SK-N-SH (cell line): ENCODE measurements around the gene NAV2. TPM values are rescaled to one million over a fixed set of nuclear protein-coding genes. Genes with fewer than 3 reads are reported as not detected.

Experiments used
- CTCF ChIA-PET: fragments of 300-600, 350-600 bp; formaldehyde crosslinking; extraction: SDS; loops from one replicate; lab custom pipeline; 2021; lab: Yijun Ruan, JAX
- POLR2A ChIA-PET: fragments of 350-600 bp; sonication (Branson Sonifier 250); formaldehyde crosslinking; extraction: SDS; loops from one replicate; lab custom pipeline; 2020; ENCODE audit warnings: antibody characterized with exemption, inconsistent platforms; lab: Yijun Ruan, JAX
- DNase-seq: peaks from one replicate; pipeline ENCODE4 v3.0.0; 2012
- H2AFZ ChIP-seq: fragments of 200-600 bp; sonication (generic); 2 replicates; pipeline ENCODE4 v1.8.1; 2016; ENCODE audit warnings: antibody characterized with exemption, mild to moderate bottlenecking, low read depth
- H3F3A ChIP-seq: fragments of 200-600 bp; sonication (generic); replicated peaks from 2 replicates; pipeline ENCODE3; 2016; ENCODE audit warnings: antibody characterized with exemption, mild to moderate bottlenecking; ENCODE audit not compliant: insufficient read depth
- H3K27ac ChIP-seq, 2 experiments: fragments of 200-500 bp in 1 of 2; fragments of 200-600 bp in 1 of 2; sonication (Bioruptor generic) in 1 of 2; sonication (generic), shearing (Covaris generic) in 1 of 2; 2 replicates each; pipeline versions ENCODE4 v1.5.1 to v1.6.1; 2014 to 2016; ENCODE audit warnings: low read depth in 2 of 2, inconsistent platforms in 1 of 2, low read length in 1 of 2, mild to moderate bottlenecking in 1 of 2, mixed read lengths in 1 of 2
- H3K27me3 ChIP-seq: fragments of 200-600 bp; sonication (generic), shearing (Covaris generic); 2 replicates; pipeline ENCODE4 v1.6.1; 2016; ENCODE audit warnings: mixed run types; ENCODE audit not compliant: insufficient read depth
- H3K36me3 ChIP-seq, 2 experiments: fragments of 200-500 bp in 1 of 2; fragments of 200-600 bp in 1 of 2; sonication (Bioruptor generic) in 1 of 2; sonication (generic) in 1 of 2; replicated peaks in 1 of 2; 2 replicates each; pipeline versions ENCODE3 to v1.5.1; 2014 to 2016; ENCODE audit warnings: low read length in 1 of 2, mild to moderate bottlenecking in 1 of 2; ENCODE audit not compliant: insufficient read depth in 2 of 2, control insufficient read depth in 1 of 2
- H3K4me1 ChIP-seq, 2 experiments: fragments of 200-500 bp in 1 of 2; fragments of 200-600 bp in 1 of 2; sonication (Bioruptor generic) in 1 of 2; sonication (generic), shearing (Covaris generic) in 1 of 2; 2 replicates each; pipeline versions ENCODE4 v1.5.1 to v1.6.1; 2014 to 2016; ENCODE audit warnings: low read depth in 1 of 2, low read length in 1 of 2, mixed run types in 1 of 2; ENCODE audit not compliant: insufficient read depth in 2 of 2, control insufficient read depth in 1 of 2
- H3K4me2 ChIP-seq: fragments of 200-600 bp; sonication (generic), shearing (Covaris generic); 2 replicates; pipeline ENCODE4 v1.6.1; 2017; ENCODE audit warnings: mixed run types
- H3K4me3 ChIP-seq, 2 experiments: fragments of 200-500 bp in 1 of 2; fragments of 200-600 bp in 1 of 2; sonication (Bioruptor generic) in 1 of 2; sonication (generic), shearing (Covaris generic) in 1 of 2; 2 replicates each; pipeline versions ENCODE4 v1.5.1 to v1.8.1; 2014 to 2016; ENCODE audit warnings: low read depth in 2 of 2, inconsistent platforms in 1 of 2, low read length in 1 of 2, mild to moderate bottlenecking in 1 of 2, mixed read lengths in 1 of 2, moderate library complexity in 1 of 2
- H3K79me2 ChIP-seq: fragments of 200-600 bp; sonication (generic); 2 replicates; pipeline ENCODE4 v1.8.1; 2017; ENCODE audit warnings: mild to moderate bottlenecking; ENCODE audit not compliant: insufficient read depth
- H3K9ac ChIP-seq: fragments of 200-600 bp; sonication (generic); 2 replicates; pipeline ENCODE4 v1.6.1; 2017; ENCODE audit warnings: mixed run types
- H3K9me2 ChIP-seq: fragments of 200-600 bp; sonication (generic); 2 replicates; pipeline ENCODE4 v1.6.1; 2017; ENCODE audit warnings: mixed run types
- H3K9me3 ChIP-seq: fragments of 200-600 bp; sonication (generic); 2 replicates; pipeline ENCODE4 v1.6.1; 2017; ENCODE audit warnings: mixed run types, mild to moderate bottlenecking, moderate library complexity
- H4K20me1 ChIP-seq: fragments of 200-600 bp; sonication (generic); 2 replicates; pipeline ENCODE4 v1.6.1; 2017; ENCODE audit warnings: mild to moderate bottlenecking, mixed run types; ENCODE audit not compliant: insufficient read depth
- CHD2 ChIP-seq: fragments of 150-350 bp; IDR thresholded peaks from 2 replicates; pipeline ENCODE4 v1.6.1; 2018; ENCODE audit warnings: low read length; ENCODE audit not compliant: partially characterized antibody
- ELF1 ChIP-seq: IDR thresholded peaks from 2 replicates; pipeline ENCODE4 v1.4.0; 2012
- EP300 ChIP-seq, 2 experiments: IDR thresholded peaks; 2 replicates each; pipeline versions ENCODE4 v1.4.0 to v1.6.1; 2012; ENCODE audit warnings: borderline replicate concordance in 1 of 2, low read depth in 1 of 2, low read length in 1 of 2
- FOSL2 ChIP-seq: IDR thresholded peaks from 2 replicates; pipeline ENCODE4 v1.4.0; 2012; ENCODE audit warnings: low read depth, mild to moderate bottlenecking, moderate library complexity, borderline replicate concordance
- FOXM1 ChIP-seq: IDR thresholded peaks from 2 replicates; pipeline ENCODE4 v1.4.0; 2012; ENCODE audit warnings: low read depth, mild to moderate bottlenecking
- GABPA ChIP-seq: IDR thresholded peaks from 2 replicates; pipeline ENCODE4 v1.4.0; 2012; ENCODE audit warnings: low read depth, mild to moderate bottlenecking
- GATA2 ChIP-seq: sonication (generic); formaldehyde crosslinking; IDR thresholded peaks from 2 replicates; pipeline ENCODE4 v1.5.0; 2020; ENCODE audit warnings: mild to moderate bottlenecking, missing genetic modification reagents
- JUND ChIP-seq: IDR thresholded peaks from 2 replicates; pipeline ENCODE4 v1.4.0; 2012
- MEF2A ChIP-seq: IDR thresholded peaks from 2 replicates; pipeline ENCODE4 v1.4.0; 2012; ENCODE audit warnings: low read depth, borderline replicate concordance
- MXI1 ChIP-seq: IDR thresholded peaks from 2 replicates; pipeline ENCODE4 v1.6.1; 2012; ENCODE audit warnings: mild to moderate bottlenecking, low read depth, low read length, improper control_type of control experiment
- RAD21 ChIP-seq: IDR thresholded peaks from 2 replicates; pipeline ENCODE4 v1.6.1; 2012; ENCODE audit warnings: mild to moderate bottlenecking, low read length
- RCOR1 ChIP-seq: fragments of 150-350 bp; IDR thresholded peaks from 2 replicates; pipeline ENCODE4 v1.6.1; 2017; ENCODE audit warnings: antibody characterized with exemption, low read length
- RFX5 ChIP-seq: IDR thresholded peaks from 2 replicates; pipeline ENCODE4 v1.6.1; 2012; ENCODE audit warnings: mild to moderate bottlenecking, improper control_type of control experiment, low read length
- RXRA ChIP-seq: IDR thresholded peaks from 2 replicates; pipeline ENCODE4 v1.4.0; 2012; ENCODE audit warnings: low read depth, mild to moderate bottlenecking, borderline replicate concordance
- SIN3A ChIP-seq: IDR thresholded peaks from 2 replicates; pipeline ENCODE4 v1.6.1; 2012; ENCODE audit warnings: low read depth, mild to moderate bottlenecking, low read length, moderate library complexity, borderline replicate concordance
- SMC3 ChIP-seq: IDR thresholded peaks from 2 replicates; pipeline ENCODE4 v1.6.1; 2012; ENCODE audit warnings: low read depth, low read length, improper control_type of control experiment
- TEAD4 ChIP-seq: IDR thresholded peaks from 2 replicates; pipeline ENCODE4 v1.4.0; 2012; ENCODE audit warnings: mild to moderate bottlenecking, borderline replicate concordance; ENCODE audit not compliant: insufficient read depth
- YY1 ChIP-seq: IDR thresholded peaks from 2 replicates; pipeline ENCODE4 v1.4.0; 2012; ENCODE audit warnings: low read depth, mild to moderate bottlenecking
- WGBS: methylation state at CpG from one replicate; pipeline ENCODE4 v1.1.6; 2017; ENCODE audit warnings: low lambda C conversion rate; 5-methylcytosine and 5-hydroxymethylcytosine counted together
- polyA plus RNA-seq, 3 experiments: library from polyadenylated mRNA; depleted of rRNA; stranded (reverse); fragments of >200 nt; gene quantifications; 2 replicates each; pipeline ENCODE4 v1.2.3, GENCODE V29; 2012
- TF ChIP-seq, protein P1 (sequence below): IDR thresholded peaks from 2 replicates; pipeline ENCODE4 v1.4.0; 2012; ENCODE audit warnings: low read depth, borderline replicate concordance
- TF ChIP-seq, protein P2 (sequence below): fragments of 150-350 bp; IDR thresholded peaks from 2 replicates; pipeline ENCODE4 v1.6.1; 2016; ENCODE audit warnings: mild to moderate bottlenecking, low read depth, low read length
- TF ChIP-seq, protein P3 (sequence below): fragments of 200-600 bp; sonication (generic); IDR thresholded peaks from 2 replicates; pipeline ENCODE4 v1.6.1; 2017; ENCODE audit warnings: antibody characterized with exemption, mild to moderate bottlenecking, moderate library complexity
- TF ChIP-seq, protein P4 (sequence below): IDR thresholded peaks from 2 replicates; pipeline ENCODE4 v1.4.0; 2012; ENCODE audit warnings: low read depth
- TF ChIP-seq, protein P5 (sequence below): IDR thresholded peaks from 2 replicates; pipeline ENCODE4; 2012

The NAV2 gene
- polyA plus RNA-seq, 1 of the 3 experiments (the other 2 are of a cell fraction), result 26.2 TPM

DNA sequence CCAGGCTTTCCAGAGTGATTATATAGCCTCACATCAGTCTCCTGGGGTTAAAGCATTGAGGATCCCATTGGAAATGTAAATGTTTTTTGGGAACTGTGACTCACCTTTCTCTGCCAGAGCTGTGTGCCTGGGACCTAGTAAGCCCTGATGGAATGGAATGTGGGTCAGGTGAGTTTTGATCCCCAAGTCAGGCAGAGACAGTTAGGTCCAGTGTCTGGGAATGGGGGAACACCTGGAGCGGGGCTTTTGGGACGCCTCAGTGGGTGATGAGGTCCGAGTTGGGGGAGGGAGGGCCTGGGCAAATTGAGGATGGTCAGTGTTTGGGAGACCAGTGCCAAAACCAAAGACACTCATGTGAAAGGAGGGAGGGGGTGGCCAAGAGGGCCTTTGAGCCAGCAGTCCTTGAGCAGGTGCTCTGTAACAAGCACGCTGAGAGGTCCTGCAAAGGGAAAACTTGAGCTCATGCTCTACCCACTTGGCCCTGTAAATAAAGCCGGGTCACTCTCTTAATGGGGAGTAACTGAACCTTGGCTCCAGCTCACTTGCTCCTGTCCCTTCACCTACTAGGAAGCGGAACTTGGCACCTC, 104.7 kb downstream of the NAV2 start:
- CTCF ChIA-PET, result interaction anchor here (0.9 to 1.8 kb wide), 2 partner anchors 19 to 258 kb away, joined by 3 to 4 read pairs; no protein-coding TSS in a partner anchor
- peaks cover 98% of the 10 kb centered on the region for H4K20me1 ChIP-seq

DNA sequence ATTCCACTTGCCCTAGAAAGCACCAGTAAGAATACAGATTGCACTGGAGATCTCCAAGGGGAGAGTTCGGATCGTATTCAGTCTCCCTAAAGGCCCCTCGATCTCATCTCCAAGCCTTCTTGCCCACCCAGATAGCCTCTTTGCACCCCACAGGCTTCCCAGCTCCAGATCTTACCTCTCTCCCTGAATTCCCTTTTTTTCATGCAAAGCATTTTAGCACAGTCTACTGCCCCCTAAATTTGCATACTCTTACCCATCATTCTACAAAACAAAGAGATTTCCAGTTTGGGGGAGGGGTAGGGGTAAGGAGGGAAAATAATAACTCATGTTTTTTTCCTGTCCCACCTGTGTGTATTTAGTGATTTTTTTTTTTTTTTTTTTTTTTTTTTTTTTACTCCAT, 105.2 kb downstream of the NAV2 start:
- no peak for DNase-seq
- Histone ChIP-seq H3K4me1 (peaks cover 12 to 39% of the 10 kb centered on the region in 2 experiments; a peak in 1 of 4 replicates), H3K9me2 (no peaks in the 10 kb centered on the region), H3K27ac (no peak overlapping the region), H2AFZ (no peak overlapping the region), H3K4me2 (no peak overlapping the region), H3K36me3 (peaks cover 7 to 21% of the 10 kb centered on the region in 2 experiments), H3K9ac (no peak overlapping the region), H4K20me1 (peaks cover 98% of the 10 kb centered on the region), H3K79me2 (peaks cover 100% of the 10 kb centered on the region), H3K4me3 (no peak overlapping the region), H3F3A (peaks cover 19% of the 10 kb centered on the region), H3K9me3 (no peaks in the 10 kb centered on the region), H3K27me3 (no peaks in the 10 kb centered on the region)
- TF ChIP-seq GABPA (no peak), GATA2 (CRISPR knock-in tag) (no peak), CHD2 (no peak), MEF2A (no peak), RAD21 (no peak), RCOR1 (no peak), RXRA (no peak), JUND (no peak), FOSL2 (no peak), SMC3 (no peak), RFX5 (no peak), YY1 (no peak), ELF1 (no peak), TEAD4 (no peak), MXI1 (no peak), EP300 (IDR thresholded peaks at IDR 0.05; ENCODE audit: borderline replicate concordance in 1 of 2, low read depth in 1 of 2, low read length in 1 of 2) (no peak)
- TF ChIP-seq, protein P1, sequence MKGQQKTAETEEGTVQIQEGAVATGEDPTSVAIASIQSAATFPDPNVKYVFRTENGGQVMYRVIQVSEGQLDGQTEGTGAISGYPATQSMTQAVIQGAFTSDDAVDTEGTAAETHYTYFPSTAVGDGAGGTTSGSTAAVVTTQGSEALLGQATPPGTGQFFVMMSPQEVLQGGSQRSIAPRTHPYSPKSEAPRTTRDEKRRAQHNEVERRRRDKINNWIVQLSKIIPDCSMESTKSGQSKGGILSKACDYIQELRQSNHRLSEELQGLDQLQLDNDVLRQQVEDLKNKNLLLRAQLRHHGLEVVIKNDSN, result no peak
- TF ChIP-seq, protein P2, sequence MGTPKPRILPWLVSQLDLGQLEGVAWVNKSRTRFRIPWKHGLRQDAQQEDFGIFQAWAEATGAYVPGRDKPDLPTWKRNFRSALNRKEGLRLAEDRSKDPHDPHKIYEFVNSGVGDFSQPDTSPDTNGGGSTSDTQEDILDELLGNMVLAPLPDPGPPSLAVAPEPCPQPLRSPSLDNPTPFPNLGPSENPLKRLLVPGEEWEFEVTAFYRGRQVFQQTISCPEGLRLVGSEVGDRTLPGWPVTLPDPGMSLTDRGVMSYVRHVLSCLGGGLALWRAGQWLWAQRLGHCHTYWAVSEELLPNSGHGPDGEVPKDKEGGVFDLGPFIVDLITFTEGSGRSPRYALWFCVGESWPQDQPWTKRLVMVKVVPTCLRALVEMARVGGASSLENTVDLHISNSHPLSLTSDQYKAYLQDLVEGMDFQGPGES, result no peak
- TF ChIP-seq, protein P3, sequence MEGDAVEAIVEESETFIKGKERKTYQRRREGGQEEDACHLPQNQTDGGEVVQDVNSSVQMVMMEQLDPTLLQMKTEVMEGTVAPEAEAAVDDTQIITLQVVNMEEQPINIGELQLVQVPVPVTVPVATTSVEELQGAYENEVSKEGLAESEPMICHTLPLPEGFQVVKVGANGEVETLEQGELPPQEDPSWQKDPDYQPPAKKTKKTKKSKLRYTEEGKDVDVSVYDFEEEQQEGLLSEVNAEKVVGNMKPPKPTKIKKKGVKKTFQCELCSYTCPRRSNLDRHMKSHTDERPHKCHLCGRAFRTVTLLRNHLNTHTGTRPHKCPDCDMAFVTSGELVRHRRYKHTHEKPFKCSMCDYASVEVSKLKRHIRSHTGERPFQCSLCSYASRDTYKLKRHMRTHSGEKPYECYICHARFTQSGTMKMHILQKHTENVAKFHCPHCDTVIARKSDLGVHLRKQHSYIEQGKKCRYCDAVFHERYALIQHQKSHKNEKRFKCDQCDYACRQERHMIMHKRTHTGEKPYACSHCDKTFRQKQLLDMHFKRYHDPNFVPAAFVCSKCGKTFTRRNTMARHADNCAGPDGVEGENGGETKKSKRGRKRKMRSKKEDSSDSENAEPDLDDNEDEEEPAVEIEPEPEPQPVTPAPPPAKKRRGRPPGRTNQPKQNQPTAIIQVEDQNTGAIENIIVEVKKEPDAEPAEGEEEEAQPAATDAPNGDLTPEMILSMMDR, result no peak
- ChIA-PET POLR2A (no interaction called here), CTCF (interaction anchor here (0.9 to 1.8 kb wide), 2 partner anchors 20 to 258 kb away, joined by 3 to 4 read pairs; no protein-coding TSS in a partner anchor)
- WGBS, result 98% methylated on average over 3 of the region's 3 CpGs

More for the DNA sequence above, 104.7 kb downstream of the NAV2 start:
- POLR2A ChIA-PET, result no interaction called here
- Histone ChIP-seq H3K9me2 (no peaks in the 10 kb centered on the region), H3K4me3 (no peak overlapping the region), H3K4me1 (peaks cover 12 to 44% of the 10 kb centered on the region in 2 experiments; a peak in 2 of 4 replicates), H3K27ac (no peak overlapping the region), H3K4me2 (no peak overlapping the region), H3K36me3 (peaks cover 7 to 24% of the 10 kb centered on the region in 2 experiments), H2AFZ (no peak overlapping the region), H3K9ac (no peak overlapping the region), H3F3A (peaks cover 19% of the 10 kb centered on the region), H3K27me3 (no peaks in the 10 kb centered on the region), H3K79me2 (peaks cover 100% of the 10 kb centered on the region), H3K9me3 (no peaks in the 10 kb centered on the region)
- TF ChIP-seq ELF1 (no peak), YY1 (no peak), FOSL2 (no peak), FOXM1 (no peak), SIN3A (no peak), MXI1 (no peak), MEF2A (no peak), GABPA (no peak)
- TF ChIP-seq, protein P4, sequence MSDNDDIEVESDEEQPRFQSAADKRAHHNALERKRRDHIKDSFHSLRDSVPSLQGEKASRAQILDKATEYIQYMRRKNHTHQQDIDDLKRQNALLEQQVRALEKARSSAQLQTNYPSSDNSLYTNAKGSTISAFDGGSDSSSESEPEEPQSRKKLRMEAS, result no peak
- TF ChIP-seq, protein P5, sequence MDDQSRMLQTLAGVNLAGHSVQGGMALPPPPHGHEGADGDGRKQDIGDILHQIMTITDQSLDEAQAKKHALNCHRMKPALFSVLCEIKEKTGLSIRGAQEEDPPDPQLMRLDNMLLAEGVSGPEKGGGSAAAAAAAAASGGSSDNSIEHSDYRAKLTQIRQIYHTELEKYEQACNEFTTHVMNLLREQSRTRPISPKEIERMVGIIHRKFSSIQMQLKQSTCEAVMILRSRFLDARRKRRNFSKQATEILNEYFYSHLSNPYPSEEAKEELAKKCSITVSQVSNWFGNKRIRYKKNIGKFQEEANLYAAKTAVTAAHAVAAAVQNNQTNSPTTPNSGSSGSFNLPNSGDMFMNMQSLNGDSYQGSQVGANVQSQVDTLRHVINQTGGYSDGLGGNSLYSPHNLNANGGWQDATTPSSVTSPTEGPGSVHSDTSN, result no peak
- 93% methylated on average over 6 of the region's 6 CpGs for WGBS
- no peak for DNase-seq
